NAMALWA (cell line): ENCODE data around the gene PCSK5.
"Not testable (repeated sequence)": the region's sequence is repeated elsewhere in the genome, so short reads cannot be mapped to it uniquely, and the experiment has no call there.

ENCODE experiments used
- DNase-seq: peaks from one replicate; pipeline ENCODE4 v3.0.0-alpha.2; 2015; ENCODE audit warnings: low spot score

The PCSK5 gene

DNA sequence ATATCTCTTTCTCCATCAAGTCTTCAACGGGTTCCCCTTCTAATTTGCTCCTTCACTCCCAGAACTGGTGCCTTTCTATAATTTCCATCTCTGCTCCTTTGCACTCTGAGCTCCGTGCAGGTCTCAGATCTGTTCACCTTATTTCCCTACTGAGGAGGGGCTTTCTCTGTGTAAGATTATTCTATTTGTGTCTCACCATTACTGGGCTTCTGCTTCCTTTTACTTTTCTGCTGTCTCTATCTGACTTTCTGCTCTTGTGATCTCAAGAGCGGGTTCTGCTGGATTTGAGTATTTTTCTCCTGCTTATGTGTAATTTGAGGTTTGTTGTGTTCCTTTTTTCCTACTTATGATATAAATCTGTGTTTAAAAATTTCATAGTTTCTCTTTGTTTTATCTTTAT is 117.5 kb downstream of the PCSK5 start:
- no peak for DNase-seq

DNA sequence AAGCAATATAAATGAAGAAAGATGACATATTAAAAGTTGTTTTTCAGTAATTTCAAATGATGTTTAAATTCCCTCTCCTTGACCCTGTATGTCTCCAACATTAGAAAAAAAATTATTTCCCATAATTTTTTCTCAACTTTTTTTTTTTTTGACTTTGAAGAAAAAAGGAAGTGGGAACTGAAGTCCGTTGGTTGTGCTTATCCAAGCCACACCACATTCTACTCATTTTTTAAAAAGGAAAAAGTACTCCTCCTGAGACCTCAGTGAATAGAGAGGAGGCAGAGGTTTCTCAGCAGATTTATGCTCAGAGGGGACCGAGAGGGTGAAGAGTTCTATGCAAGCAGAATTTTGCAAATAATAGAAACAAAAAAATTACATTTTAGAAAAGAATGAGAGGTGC is 123.3 kb downstream of the PCSK5 start:
- no peak for DNase-seq

DNA sequence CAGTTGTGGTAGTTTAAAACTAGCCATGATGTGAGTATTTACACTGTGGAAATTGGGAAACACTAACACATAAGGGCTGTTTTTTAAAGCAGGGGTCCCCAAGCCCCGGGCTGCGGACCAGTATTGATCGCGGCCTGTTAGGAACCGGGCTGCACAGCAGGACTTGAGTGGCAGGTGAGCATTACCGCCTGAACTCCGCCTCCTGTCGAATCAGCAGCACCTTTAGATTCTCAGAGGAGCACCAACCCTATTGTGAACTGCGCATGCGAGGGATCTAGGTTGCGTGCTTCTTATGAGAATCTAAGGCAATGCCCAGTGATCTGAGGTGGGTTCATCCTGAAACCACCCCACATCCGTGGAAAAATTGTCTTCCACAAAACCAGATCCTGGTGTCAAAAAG is 127.8 kb downstream of the PCSK5 start:
- no peak for DNase-seq

DNA sequence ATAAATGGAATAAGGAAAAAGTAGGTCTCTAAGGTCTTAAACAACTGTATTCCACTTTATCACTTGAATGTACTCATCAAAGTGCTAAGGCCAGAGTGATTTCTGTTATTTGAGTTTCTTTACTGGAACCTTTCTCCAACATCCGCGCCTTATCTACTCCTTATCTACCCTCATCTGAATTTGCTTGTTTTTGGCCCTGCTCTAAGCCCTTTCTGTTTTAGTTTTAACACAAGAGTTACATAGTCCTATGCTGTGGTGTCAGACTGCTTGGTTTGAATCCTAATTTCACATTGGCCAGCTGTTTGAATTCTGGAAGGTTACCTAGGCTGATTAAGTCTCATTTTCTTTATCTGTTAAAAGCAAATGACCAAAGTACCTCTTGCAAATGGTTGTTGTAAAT is 128.3 kb downstream of the PCSK5 start:
- no peak for DNase-seq

DNA sequence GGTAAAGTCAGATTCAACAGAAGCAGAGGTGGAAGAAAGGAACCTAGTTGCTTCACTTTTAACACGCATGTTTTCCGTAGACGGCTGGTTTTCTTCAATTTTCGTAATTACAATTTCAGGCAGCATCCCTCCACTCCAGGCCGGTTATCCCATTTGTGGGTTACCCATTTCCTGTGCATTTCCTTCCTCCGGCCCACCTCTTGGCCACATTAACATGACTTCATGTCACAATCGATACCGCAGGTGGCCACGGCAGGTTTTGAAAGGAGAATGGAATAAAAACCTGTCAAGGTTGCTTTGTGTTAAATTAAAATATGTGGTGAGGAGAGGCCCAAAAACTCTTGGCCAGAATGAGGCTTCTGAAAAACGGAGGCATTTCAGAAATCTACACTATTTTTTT is 130.2 kb downstream of the PCSK5 start:
- no peak for DNase-seq

DNA sequence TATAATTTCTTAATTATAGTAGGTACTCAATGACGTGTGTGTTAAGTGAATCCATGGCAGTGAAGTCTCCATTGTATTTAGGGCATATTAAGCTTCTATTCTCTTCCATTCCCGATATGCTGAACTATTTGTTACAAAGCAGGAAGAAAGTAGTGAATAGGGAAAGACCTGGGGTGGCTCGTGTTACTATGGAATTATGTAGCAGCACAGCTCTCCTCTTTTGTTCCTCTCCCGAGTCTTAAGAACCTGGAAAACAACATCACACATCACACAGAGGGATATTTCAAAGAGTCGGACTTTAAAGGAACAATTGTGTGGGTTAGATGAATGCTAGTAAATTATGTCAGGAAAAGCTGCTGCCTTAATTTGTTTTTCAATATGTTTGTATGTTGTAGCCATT is 131.8 kb downstream of the PCSK5 start:
- DNase-seq: no peak

DNA sequence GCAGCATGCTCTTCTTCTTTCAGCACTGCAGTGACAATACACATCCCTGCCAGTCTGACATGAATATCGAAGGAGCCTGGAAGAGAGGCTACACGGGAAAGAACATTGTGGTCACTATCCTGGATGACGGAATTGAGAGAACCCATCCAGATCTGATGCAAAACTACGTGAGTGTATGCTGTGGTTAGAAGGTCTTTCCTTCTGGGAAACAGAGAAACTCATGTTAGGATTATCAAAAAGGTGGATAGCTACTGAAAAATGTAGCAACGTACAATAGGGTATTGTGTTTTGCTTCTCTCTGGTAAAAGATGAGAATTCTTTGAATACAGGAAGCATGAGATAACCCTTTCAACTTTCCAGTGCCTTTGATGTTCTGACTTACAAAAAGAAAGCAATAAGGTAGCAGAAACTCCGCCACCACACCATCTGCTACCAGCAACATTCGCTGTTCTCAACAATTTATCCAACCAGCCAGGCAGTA is 133.3 kb downstream of the PCSK5 start:
- no peak for DNase-seq

DNA sequence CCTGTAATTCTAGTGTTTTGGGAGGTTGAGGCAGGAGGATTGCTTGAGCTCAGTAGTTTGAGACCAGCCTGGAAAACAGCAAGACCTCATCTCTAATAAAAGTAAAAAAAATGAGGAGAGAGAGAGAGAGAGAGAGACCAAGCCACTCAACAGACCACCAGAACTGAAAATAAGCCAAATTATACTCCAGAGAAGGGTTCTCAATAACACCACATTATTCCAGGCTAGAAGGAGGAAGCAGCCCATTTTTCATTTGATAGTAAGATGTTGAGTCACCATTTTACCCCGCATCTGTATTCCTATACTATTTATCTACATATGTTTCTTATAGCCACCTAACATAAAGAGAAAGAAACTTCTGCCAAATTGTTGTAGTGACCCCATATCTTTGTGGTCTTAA is 134.8 kb downstream of the PCSK5 start:
- no peak for DNase-seq

DNA sequence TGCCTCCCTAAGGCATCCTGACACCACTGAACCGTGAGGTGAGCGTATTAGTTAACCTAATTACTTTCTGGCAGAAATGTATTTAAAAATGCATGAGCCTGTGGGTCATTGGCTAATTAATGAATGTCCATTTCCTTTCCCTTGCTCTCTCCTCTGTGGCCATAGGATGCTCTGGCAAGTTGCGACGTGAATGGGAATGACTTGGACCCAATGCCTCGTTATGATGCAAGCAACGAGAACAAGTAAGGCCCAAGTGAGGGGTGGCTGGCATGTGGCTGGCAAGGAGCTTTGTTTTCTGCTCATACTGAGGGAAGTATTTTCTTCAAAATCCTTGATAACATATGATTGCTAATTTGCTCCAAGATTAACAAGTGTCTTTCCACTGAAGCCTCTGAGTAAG is 136.3 kb downstream of the PCSK5 start:
- no peak for DNase-seq

DNA sequence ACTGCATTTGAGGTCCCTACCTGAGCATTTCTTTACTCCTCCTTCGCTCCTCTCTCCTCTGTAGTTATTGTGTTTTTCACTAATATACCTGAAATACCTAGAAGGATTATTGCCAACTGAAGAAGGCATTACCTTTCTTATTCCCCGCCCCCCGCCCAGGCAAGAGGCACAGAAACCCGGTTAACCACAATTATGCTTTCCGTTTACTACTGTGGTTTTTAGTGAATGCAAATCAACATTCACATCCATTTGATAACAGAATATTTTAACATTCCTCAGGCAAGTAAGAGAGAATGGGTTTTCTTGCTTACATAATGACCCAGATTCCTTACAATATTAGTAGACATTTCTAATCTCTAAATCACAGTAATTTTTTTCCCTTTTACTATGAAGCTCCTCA is 136.9 kb downstream of the PCSK5 start:
- no peak for DNase-seq

DNA sequence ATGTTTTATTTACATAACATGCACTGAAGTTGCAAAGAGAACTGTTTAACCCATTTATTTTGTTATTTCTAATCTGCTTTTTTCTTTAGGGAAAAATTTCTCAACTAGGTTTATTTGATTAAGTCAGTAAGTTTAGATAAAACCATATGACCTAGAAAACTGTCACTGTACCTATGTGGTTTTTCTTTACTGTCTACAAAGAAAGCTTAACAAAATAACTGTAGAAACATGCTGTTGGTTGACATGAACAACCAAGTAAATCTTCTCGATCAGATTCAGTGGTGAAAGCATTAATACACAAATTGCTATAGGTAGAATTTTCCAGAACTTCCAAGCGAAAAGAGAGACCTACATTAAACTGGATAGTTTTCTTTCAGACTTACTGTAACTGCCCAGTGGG is 137.4 kb downstream of the PCSK5 start:
- DNase-seq: no peak

DNA sequence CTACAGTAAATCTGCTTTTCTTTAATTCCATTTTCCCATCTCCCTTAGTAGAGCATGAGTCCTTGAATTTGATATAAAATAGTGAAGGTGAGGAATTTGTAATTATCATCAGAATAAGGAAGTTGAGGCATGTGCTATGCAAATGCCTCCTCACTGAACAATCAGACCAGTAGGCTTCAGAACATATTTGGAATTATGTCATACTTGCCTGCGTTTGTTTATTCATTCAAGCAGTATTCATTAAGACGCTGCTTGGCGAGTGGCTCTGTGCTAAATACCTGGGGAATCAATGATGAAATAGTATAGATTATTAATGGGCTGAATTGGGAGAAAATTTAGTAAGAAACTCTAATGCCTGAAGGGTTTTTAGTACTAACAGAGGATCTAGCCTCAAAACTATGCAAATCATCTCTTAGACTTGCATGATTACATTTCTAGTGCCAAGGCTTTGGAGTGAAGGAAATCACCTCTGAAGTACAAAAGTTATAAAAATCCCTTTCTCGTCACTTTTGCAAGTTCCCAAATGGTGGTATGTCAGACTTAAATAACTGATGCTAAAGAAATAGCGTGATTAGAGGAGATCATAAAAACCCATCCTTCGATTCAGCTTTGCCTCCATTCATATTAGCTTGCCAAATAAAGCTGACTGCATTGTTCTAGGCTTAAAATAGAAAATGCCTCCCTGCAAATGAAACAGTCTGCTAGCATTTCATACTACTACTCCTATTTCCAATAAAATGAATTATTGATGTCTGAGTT is 141.7 kb downstream of the PCSK5 start:
- no peak for DNase-seq

DNA sequence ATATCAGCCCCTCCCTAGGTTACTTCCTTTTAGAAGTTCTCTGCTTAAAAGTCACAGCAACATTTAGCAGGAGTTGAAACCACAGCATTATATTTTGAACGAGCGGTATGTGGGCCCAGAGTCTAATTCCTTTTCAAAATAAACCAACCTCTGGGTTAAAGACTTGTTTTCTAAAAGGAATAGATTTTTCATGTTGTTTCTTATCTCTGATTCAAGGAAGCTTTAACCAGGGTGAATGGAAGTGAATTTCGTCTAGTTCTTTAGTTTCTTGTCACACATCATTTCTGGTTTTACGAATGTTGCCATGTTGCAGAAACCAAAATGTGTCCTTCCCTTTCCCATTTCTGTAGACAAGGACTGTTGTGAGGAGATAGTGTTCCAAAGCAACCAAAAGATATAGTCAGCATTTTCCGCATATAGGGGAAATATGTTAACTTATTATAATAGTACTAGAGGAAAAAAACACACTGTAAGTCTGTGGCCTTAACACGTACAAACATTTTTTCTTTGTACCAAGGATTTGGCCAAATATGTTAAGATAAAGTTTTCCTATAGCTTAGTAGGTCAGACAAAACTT is 142.4 kb downstream of the PCSK5 start:
- no peak for DNase-seq

DNA sequence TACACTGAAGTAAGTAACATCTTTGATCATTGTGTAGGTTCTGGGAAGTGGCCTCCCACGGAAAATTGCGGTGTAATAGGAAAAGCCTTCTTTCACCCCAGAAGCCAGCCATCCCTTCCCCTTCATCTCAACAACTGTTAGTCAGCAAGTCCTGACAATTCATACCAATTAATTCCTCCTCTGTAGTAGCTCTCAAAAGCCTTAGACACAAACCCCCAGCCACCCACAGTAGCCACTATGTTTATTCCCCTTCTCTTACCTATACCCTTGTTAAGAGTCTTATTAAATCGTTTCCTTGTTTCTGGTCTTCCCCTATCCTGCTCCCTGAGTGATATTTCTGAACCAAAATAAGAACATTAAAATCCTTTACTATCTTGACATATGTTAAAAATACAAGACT is 143.6 kb downstream of the PCSK5 start:
- no peak for DNase-seq

DNA sequence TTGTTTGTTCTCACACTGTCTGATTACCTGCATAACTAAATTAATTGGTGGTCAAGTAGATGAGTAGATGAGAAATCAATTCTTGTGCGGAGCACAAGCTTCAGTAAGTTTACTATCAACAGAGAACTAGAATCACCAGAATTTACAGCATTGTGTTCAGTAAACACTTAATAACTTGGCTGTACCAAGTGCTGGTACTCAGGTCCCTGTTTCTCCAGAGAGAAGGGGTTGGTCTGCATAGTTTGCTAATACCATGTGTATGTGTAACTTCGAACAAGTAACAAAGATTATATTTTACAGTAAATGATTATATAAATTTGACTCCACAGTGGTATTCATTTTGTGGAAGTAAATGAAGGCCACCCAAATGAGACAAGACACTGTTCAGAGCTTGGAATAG is 146.3 kb downstream of the PCSK5 start:
- no peak for DNase-seq

DNA sequence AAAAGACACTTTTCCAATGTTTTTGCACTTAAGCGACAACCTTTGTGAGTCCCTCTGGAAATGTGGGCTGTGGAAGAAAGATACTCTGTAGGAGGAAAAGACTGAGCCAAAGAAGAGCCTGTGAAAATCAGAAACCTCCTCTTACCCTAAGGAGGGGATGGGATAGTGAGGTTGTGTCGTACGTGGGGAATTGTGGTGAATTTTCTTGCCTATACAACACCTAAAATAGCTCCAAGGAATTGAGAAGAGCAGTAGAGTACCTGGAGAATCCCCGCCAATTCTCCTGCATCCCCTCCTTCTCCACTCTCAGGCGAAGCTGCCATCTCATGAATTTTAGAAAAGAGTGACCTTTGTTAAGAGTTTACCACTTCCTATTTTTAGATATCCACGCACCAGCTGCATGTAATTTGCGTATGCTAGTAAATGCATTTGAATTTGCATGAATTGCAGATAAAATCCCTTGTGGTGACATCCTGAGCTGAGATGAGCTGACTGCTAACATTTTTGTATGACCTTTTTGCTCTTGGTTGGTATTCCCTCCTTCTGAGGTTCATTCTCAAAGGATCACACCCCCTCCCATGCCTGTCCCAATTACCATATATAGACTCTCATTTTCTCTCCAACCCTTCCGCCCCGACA is 147.2 kb downstream of the PCSK5 start:
- peak; percentile 22 for DNase-seq

DNA sequence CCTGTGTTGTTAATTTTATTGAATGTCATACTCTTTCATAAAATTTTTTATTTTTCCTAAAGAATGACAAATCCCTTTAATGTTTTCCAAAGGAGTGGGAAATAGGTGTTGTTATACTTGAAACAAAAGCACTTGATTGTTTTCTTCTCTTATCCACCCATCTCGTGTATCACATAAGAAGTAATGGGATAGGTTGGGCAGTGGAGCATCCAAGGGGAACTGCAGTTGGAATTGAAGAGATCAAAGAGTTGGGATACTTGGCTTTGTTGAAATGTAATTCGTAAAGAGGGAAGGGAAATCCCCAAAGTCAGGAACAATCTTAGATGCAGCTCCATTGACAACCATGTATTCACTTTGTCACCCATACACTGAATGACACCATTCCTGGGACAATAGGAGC is 148.0 kb downstream of the PCSK5 start:
- no peak for DNase-seq

DNA sequence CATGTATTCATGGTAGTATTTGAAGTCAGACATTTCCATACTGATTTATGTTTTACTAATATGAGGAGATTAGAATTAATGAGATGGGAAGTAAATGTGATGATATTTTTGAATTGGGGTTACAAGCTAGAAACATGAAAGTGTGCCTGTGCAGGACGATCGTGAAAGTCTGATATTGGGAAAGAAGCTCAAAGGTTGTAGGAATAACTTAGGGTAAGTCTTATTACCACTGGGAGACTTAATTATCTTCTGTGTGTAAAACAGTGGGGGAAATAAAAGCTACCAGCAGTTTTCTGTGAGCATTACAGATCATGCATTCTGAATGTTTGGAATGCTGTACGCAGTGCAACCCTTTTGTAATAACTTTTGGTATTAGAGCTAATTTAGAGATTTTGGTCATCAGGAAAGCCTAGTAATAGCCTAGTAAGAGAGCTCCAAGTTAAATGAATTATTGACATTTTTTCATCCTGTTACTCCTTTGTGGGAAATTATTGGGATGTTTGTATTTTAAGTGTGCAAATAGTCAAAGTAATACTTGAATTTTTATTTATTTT is 153.9 kb downstream of the PCSK5 start:
- no peak for DNase-seq

DNA sequence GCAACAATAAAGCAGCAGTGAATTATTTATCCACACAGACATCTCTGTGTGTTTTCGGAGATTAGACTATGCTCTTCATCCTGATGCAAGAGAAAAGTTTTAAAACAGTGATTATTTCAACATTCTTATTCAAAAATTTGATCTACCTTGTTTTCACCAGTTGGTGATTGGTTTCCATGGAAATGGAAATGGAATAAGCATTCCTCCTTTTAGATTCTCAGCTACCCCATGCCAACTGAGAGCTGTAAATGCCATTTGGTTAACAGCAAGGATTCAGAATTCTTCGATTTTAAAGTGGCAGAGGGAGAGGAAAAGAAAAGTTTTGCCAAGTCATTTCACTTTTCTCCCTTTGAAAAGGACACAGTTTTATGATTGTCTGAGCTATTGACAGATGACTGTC is 154.7 kb downstream of the PCSK5 start:
- DNase-seq: no peak

DNA sequence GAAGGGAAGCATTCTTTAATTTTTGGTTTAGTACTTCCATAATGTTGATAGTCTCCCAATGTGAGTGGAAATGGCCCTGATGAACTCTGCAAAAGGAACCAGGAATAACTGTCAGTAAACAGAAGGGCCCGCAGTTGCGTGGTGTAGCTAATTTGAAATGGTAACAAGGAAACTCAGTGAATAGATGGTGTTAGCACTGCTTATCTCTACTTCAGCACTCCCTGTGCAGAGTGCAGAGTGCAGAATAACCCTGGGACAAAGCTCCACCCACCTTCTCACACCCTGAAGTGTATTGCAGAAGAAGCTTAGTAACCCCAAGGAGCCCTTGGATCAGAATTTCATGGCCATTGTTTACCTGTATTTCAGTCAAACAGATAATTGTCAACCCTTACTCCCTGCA is 158.9 kb downstream of the PCSK5 start:
- no peak for DNase-seq

DNA sequence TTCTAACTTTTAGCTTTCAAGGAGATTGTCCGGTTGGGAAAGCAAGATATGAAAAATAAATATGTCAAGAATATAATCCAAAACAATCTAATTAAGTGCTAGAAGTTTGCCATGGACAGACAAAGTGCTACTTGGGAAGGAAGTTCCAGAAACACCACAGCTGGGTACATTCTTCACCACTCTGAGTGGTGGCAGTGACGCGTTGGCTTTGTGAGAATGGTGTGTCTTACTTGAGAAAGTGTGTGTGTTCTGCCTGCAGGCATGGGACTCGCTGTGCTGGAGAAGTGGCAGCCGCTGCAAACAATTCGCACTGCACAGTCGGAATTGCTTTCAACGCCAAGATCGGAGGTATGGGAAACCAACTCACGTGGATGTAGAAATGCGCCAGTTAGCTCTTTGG is 177.2 kb downstream of the PCSK5 start:
- no peak for DNase-seq

DNA sequence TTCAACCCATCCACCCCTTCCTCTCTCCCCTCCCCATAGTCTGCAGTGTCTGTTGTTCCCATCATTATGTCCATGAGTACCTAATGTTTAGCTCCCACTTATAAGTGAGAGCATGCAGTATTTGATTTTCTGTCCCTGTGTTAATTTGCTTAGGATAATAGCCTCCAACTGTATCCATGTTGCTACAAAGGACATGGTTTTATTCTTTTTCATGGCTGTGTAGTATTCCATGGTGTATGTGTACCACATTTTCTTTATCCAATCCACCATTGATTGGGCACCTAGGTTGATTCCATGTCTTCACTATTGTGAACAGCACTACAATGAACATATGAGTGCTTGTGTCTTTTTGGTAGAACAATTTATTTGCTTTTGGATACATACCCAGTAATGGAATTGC is 187.1 kb downstream of the PCSK5 start:
- DNase-seq: no peak

DNA sequence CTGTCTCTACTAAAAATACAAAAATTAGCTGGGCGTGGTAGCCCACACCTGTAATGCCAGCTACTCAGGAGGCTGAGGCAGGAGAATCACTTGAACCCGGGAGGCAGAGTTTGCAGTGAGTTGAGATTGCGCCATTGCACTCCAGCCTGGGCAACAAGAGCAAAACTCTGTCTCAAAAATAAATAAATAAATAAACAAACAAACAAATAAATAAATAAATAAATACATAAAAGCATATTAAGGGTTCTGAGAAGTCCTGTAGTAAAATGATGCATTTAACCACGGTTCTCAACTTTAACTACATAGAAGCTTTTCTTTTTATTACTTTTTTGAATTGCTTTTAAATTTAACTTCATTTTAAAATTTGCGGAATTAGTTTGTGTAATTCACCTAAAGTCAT is 190.8 kb downstream of the PCSK5 start:
- not testable (repeated sequence) for DNase-seq
